Thoracic aorta (tissue), 2 donors: ENCODE results near the gene ZMYND10. TPM values are rescaled to one million over a fixed set of nuclear protein-coding genes. Genes with fewer than 3 reads are reported as not detected.
A peak's percentile ranks its signal among the peaks of the same experiment; 100 is the strongest.

Experiments
- ATAC-seq: fragments of 150-250 bp; one replicate; pipeline ENCODE4 v1.8.0; 2017; ENCODE audit warnings: low read depth; ENCODE audit not compliant: insufficient number of reproducible peaks, low FRiP score
- DNase-seq: peaks from one replicate; pipeline ENCODE4 v3.0.0-alpha.2; 2020; ENCODE audit warnings: low spot score
- H3K27ac ChIP-seq, 2 donors: fragments of 200-600 bp; sonication (generic); 1 replicate in 1 of 2; 2 replicates in 1 of 2; pipeline ENCODE4 v1.5.1; 2016; ENCODE audit warnings: mild to moderate bottlenecking in 2 of 2, moderate library complexity in 2 of 2
- H3K27me3 ChIP-seq: fragments of 200-600 bp; sonication (generic); replicated peaks from 2 replicates; pipeline ENCODE4 v1.6.0; 2016; ENCODE audit warnings: mild to moderate bottlenecking; ENCODE audit not compliant: insufficient read depth
- H3K36me3 ChIP-seq: fragments of 200-600 bp; sonication (generic); one replicate; pipeline ENCODE4 v1.5.1; 2016
- H3K4me1 ChIP-seq, 2 donors: fragments of 200-600 bp; sonication (generic); 1 replicate in 1 of 2; 2 replicates in 1 of 2; pipeline versions ENCODE4 v1.5.1 to v1.6.0; 2016; ENCODE audit warnings: low read depth in 2 of 2, mild to moderate bottlenecking in 1 of 2; ENCODE audit not compliant: control insufficient read depth in 1 of 2
- H3K4me3 ChIP-seq: fragments of 200-600 bp; sonication (generic); 2 replicates; pipeline ENCODE4 v1.5.1; 2016; ENCODE audit warnings: mild to moderate bottlenecking
- H3K9me3 ChIP-seq: fragments of 200-600 bp; sonication (generic); 2 replicates; pipeline ENCODE4 v1.5.1; 2016
- total RNA-seq, 2 donors: library from RNA; depleted of rRNA; stranded (reverse); fragments of >200 nt; gene quantifications; one replicate each; pipeline versions ENCODE4 v1.1.0 to v1.2.3, GENCODE V29; 2016
- TF ChIP-seq, protein P1 (sequence below): fragments of 200-600 bp; sonication (generic); IDR thresholded peaks from one replicate; pipeline ENCODE4 v1.5.1; 2019; ENCODE audit warnings: antibody characterized with exemption

The ZMYND10 gene
- total RNA-seq, 2 donors from 2014 or later = not detected

DNA sequence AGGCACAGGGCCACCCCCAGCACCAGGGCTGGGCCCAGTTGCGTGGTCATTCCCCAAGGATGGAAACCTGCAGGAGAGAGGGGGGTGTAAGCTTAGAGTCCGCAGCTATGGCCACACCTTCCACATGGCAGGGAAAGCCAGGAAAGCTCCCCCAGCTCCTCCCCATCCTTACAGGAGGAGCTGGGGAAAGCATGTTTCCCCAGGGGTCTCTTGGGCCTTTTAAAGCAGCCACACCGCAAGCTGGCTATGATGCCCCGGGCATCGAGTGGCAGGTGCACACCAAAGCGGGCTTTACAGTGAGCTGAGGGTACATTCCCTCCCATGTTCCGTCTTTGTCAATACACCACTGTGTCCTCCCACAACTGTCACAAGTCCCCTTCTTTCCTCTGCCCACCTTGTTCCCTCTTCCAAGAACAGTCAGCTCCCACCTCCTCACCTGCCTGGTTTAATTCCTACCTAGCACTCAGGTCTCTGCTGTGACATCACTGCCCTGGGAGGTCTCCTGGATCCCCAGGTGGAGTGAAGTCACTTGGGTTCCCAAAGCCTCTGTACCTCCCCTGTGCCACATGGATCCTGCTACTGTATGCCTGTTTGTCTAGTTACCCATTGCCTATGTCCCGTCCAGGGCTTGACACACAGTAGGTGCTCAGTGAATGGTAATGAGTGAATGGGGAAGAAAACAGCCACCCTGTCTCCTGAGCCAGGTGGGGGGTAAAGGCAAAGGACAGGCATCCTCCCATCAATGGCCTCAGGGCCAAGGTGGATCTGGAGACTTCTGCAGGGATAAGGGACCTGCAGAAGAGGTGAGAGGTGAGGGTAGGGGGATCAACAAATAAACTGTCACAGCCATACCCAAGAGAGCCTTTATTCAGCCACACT, 49.7 kb downstream of the ZMYND10 start:
- Histone ChIP-seq H3K27ac (no peak overlapping the region), H3K4me1 (peaks cover 24 to 45% of the 10 kb centered on the region in 2 donors), H3K36me3 (no peaks in the 10 kb centered on the region), H3K9me3 (no peaks in the 10 kb centered on the region), H3K4me3 (no peak overlapping the region), H3K27me3 (no peaks in the 10 kb centered on the region)
- TF ChIP-seq, protein P1, sequence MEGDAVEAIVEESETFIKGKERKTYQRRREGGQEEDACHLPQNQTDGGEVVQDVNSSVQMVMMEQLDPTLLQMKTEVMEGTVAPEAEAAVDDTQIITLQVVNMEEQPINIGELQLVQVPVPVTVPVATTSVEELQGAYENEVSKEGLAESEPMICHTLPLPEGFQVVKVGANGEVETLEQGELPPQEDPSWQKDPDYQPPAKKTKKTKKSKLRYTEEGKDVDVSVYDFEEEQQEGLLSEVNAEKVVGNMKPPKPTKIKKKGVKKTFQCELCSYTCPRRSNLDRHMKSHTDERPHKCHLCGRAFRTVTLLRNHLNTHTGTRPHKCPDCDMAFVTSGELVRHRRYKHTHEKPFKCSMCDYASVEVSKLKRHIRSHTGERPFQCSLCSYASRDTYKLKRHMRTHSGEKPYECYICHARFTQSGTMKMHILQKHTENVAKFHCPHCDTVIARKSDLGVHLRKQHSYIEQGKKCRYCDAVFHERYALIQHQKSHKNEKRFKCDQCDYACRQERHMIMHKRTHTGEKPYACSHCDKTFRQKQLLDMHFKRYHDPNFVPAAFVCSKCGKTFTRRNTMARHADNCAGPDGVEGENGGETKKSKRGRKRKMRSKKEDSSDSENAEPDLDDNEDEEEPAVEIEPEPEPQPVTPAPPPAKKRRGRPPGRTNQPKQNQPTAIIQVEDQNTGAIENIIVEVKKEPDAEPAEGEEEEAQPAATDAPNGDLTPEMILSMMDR = no peak
- DNase-seq (no peak), ATAC-seq (no peak)

DNA sequence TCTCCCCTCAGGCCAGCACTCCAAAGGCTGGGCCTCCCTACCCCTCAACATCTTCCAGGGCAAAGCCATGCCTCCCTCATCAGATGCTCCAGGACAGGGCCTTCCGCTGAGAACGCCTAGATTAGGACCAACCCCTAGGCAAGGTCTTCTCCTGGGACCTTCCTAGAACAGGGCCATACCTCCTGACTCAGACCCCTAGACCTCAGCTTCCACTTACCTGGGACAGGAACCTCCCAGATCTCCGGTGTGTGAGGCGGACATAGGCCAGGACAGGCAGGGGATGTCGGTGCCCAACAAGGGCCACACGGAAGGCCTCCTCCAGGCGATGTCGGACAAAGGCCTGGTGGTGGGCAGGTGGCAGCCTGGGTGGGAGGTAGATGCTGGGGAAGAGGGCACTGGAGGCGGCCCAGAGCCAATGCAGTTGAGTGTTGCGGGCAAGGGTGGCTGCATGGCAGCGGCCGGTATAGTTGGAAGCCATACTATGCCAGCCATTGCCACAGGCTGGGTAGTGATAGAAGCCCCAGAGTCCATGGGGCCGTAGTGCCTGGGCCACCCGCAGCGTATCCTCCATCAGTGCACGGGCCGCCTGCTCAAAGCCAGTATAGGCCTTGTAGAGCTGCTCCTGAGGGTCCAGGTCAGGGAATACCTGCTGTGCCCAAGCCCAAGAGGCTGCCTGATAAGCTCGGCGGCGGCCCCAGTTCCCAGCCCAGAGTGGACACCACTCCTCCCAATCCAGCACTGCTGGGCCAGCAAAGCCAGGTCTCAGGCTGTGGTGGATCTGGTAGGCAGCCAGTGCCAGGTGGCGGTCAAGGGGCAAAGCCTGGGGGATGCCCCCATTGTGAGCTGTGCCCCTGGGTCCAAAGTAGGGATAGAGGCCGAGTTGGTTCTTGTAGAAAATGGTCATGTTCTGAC, 50.8 kb downstream of the ZMYND10 start:
- no peak for DNase-seq
- peaks cover 17 to 37% of the 10 kb centered on the region in 2 donors for H3K4me1 ChIP-seq

DNA sequence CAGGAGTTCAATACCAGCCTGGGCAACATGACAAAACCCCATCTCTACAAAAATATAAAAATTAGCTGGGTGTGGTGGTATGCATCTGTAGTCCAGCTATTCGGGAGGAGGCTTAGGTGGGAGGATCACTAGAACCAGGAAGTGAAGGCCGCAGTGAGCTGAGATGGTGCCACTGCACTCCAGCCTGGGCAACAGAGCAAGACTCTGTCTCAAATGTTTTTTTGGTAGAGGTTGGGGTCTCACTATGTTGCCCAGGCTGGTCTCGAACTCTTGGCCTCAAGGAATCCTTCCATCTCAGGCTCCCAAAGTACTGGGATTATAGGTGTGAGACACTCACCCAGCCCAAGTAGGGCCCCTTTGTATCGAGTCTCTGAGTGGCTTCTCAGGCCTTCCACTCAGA, 51.4 kb downstream of the ZMYND10 start:
- TF ChIP-seq, protein P1 = no peak
- Histone ChIP-seq H3K36me3 (peaks cover 8% of the 10 kb centered on the region), H3K9me3 (no peaks in the 10 kb centered on the region), H3K27me3 (no peaks in the 10 kb centered on the region), H3K27ac (no peak overlapping the region), H3K4me1 (peaks cover 17 to 35% of the 10 kb centered on the region in 2 donors), H3K4me3 (no peak overlapping the region)
- no peak for DNase-seq
- no peak for ATAC-seq

More for the DNA sequence above, 50.8 kb downstream of the ZMYND10 start:
- no peak for ATAC-seq
- H3K36me3 ChIP-seq = peaks cover 2% of the 10 kb centered on the region
- H3K27ac ChIP-seq = no peak overlapping the region
- TF ChIP-seq, protein P1 = no peak
- H3K9me3 ChIP-seq = no peaks in the 10 kb centered on the region
- no peak overlapping the region for H3K4me3 ChIP-seq
- H3K27me3 ChIP-seq = no peaks in the 10 kb centered on the region

DNA sequence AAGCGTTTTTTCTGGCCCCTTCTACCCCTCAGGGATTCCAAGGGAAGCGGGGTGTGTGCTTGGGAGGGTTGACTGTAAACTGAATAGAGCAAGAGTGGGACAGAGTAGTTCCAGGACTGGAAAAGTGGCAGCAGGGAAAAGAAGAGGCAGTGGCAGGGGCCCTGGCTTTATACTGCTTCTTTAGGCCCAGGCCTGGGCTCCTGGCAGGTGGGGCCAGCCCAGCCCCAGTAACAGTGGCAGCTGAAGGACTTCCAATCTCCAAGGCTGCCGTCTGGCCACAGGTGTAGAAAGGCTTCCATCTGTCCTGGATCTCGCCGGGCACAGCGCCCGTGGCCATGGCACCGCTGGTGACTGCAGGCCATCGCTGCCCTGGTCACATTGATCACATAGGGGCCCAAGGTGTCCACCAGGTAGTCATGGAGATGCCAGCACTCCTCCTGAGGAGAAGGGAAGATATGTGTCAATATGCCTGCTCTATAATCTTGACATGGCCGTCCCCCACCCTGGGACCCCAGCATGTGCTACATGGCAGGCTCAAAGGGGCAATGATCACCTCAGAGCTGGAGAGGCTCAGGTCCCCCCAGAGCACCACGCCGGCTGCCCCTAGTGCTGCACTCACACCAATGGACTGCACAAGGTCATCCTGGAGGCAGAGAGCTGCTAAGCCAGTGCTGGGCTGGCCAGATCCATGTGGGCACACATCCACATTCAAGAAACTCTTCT, 52.3 kb downstream of the ZMYND10 start:
- ATAC-seq = peak; percentile 27
- TF ChIP-seq, protein P1 = no peak
- Histone ChIP-seq H3K4me1 (peaks cover 11 to 29% of the 10 kb centered on the region in 2 donors), H3K4me3 (peak overlapping the region; percentile 92), H3K36me3 (peaks cover 14% of the 10 kb centered on the region), H3K27me3 (no peaks in the 10 kb centered on the region), H3K27ac (peak overlapping the region; percentile 88 to 91), H3K9me3 (no peaks in the 10 kb centered on the region)
- no peak for DNase-seq
